Measurements from ENCODE around the gene INSIG1. TPM values are rescaled to one million over a fixed set of nuclear protein-coding genes. Genes with fewer than 3 reads are reported as not detected.

The INSIG1 gene
- total and polyA plus RNA-seq, 12 donors, result 5.9 to 16.3 (median 12.1) TPM

- H3K4me1 ChIP-seq, result no peaks in the 10 kb centered on the region
- ATAC-seq, result no peak
- peaks cover 0 to 35% (median 8%) of the 10 kb centered on the region in 7 donors for H3K27me3 ChIP-seq
- no peak overlapping the region for H3K27ac ChIP-seq
- TF ChIP-seq CTCF (IDR thresholded peaks at IDR 0.05), result no peak
- no peaks in the 10 kb centered on the region for H3K36me3 ChIP-seq
- intact Hi-C loops (cut with DNase I), result no loop called here
- DNase-seq, result no peak
- WGBS, 2 donors, result 86 to 87% methylated on average over 6 of the region's 6 CpGs
- H3K9me3 ChIP-seq, result no peaks in the 10 kb centered on the region
- H3K4me3 ChIP-seq, result no peak overlapping the region
Measured at GRCh38 chr7:155268921-155269650, 28.6 kb upstream of the INSIG1 start.

- Histone ChIP-seq H3K27ac (no peak overlapping the region), H3K9me3 (no peaks in the 10 kb centered on the region), H3K27me3 (peaks cover 0 to 28% (median 4%) of the 10 kb centered on the region in 7 donors), H3K4me3 (no peak overlapping the region), H3K36me3 (no peaks in the 10 kb centered on the region), H3K4me1 (no peaks in the 10 kb centered on the region)
- ATAC-seq (no peak), DNase-seq (no peak)
- 74 to 83% methylated on average over 20 of the region's 20 CpGs for WGBS, 2 donors
- intact Hi-C loops (cut with DNase I), result no loop called here
- no peak for TF ChIP-seq CTCF (IDR thresholded peaks at IDR 0.05)
Measured at GRCh38 chr7:155269766-155270585, 27.7 kb upstream of the INSIG1 start.

GRCh38 chr7:155270861-155271260 lies 26.8 kb upstream of the INSIG1 start:
- ATAC-seq (no peak), DNase-seq (no peak)
- no peaks in the 10 kb centered on the region for H3K4me1 ChIP-seq
- H3K27ac ChIP-seq, result no peak overlapping the region
- no peaks in the 10 kb centered on the region for H3K36me3 ChIP-seq
- intact Hi-C loops (cut with DNase I), result loop anchor here in 1 of 10 donors (1.0 kb wide), 1 partner anchor 13 kb away; no protein-coding TSS in a partner anchor
- peaks cover 0 to 22% (median 4%) of the 10 kb centered on the region in 7 donors for H3K27me3 ChIP-seq
- WGBS, 2 donors, result 70 to 83% methylated on average over 3 of the region's 3 CpGs
- H3K4me3 ChIP-seq, result no peak overlapping the region
- no peak for TF ChIP-seq CTCF (IDR thresholded peaks at IDR 0.05)
- no peaks in the 10 kb centered on the region for H3K9me3 ChIP-seq

- TF ChIP-seq CTCF (IDR thresholded peaks at IDR 0.05), result no peak
- no peak for ATAC-seq
- H3K27me3 ChIP-seq, result peaks cover 0 to 29% (median 15%) of the 10 kb centered on the region in 7 donors
- intact Hi-C loops (cut with DNase I), result no loop called here
- no peak for DNase-seq
- no peak overlapping the region for H3K4me3 ChIP-seq
- H3K4me1 ChIP-seq, result no peaks in the 10 kb centered on the region
- no peak overlapping the region for H3K27ac ChIP-seq
- WGBS, 2 donors, result 68 to 76% methylated on average over 4 of the region's 4 CpGs
- H3K36me3 ChIP-seq, result no peaks in the 10 kb centered on the region
- H3K9me3 ChIP-seq, result no peaks in the 10 kb centered on the region
Measured at GRCh38 chr7:155274633-155275355, 22.9 kb upstream of the INSIG1 start.
